Measurements from ENCODE around the gene SCUBE1.

Gene SCUBE1

DNA sequence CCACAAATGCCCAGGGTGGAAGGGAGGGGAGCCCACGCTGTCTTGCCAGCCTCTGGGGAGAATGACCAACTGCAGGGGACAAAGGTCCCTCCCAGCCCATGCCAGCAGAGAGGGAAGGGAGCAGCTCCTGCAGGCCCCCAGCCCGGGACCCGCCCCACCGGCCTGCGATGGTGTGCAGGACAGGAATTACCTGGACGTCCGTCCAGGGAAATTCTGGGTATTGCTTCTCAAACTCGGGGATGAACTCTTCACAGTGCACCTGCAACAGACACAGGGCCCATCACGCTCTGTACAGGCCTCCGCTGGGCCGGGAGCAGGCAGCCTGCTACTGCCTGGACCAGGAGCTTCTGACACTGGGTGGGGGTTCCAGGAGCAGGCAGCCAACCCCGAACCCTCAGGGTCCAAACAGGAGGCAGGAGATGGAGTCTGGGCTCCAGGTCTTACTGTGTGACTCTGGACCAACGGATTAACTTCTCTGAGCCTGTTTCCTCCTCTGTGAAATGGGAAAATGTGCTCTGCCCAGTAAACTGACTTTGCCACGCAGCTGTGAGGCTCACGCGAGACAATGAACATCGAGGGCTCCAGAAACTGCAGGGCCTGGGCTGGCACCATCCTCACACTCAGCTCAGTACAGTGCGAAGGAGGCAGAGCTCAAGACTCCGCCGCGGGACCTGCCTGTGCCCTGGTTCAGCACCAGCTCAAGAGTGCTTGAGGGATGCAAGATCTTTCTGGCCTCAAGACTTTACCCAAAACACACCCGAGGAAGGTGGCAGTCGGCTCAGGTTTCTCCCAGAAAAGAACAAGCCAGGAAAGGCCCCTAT is 173.7 kb downstream of the SCUBE1 start:
- Histone ChIP-seq H3K36me3 (ENCODE audit: control insufficient read depth, insufficient read depth, low read length) (peaks cover 51% of the 10 kb centered on the region), H3K9me3 (ENCODE audit: control insufficient read depth, insufficient read depth, low read length) (no peaks in the 10 kb centered on the region), H3K27ac (ENCODE audit: low read length) (no peak overlapping the region), H3K4me3 (ENCODE audit: low read length) (no peak overlapping the region), H3K27me3 (ENCODE audit: control insufficient read depth, insufficient read depth, low read length) (no peaks in the 10 kb centered on the region), H3K4me1 (ENCODE audit: control insufficient read depth, insufficient read depth, low read length) (no peaks in the 10 kb centered on the region)
- DNase-seq (ENCODE audit: low read depth, low spot score) = no peak
- no CpG with 5 or more reads among the region's 23 CpGs for WGBS (ENCODE audit: insufficient coverage, insufficient read length)

DNA sequence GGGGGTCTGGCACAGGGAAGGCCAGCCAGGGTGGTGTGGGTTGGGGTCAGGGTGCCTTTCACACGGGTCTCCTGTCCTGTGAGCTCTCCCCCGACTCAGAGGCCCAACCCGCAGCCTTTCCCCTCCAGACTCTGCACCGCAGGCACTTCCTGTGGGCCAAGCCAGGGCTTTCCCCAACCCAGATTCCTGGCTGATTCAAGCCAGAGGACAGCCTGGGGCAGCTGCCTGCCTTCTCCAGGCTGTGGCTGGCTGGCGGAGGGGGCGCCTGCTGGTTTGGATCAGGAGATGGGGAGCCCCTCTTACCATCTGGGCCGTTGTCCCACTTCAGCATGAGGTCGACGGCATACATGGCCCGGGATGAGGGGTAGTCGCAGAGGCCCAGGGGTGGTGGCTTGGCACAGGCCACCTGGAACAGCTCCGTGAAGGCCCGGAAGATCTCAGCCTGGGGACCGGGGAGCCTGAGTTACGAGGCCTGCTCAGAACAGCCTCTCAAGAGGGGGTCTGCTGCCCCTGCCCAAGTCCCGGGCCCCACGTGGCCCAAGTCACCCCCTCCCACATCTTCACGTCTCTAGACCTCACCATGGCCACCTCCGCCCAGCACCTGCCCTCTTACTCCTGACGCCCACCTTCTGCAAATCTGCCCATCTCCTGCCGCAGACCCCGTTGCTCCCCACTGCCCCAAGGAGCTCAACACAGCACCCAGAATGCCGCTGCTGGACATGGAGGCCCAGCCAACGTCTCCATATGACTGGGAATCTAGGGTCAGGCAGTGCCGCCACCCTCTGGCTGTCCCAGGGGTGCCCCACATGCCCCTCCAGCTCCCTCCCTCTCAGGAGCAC is 174.5 kb downstream of the SCUBE1 start:
- no peak overlapping the region for H3K4me3 ChIP-seq (ENCODE audit: low read length)
- peaks cover 43% of the 10 kb centered on the region for H3K36me3 ChIP-seq (ENCODE audit: control insufficient read depth, insufficient read depth, low read length)
- H3K4me1 ChIP-seq (ENCODE audit: control insufficient read depth, insufficient read depth, low read length) = no peaks in the 10 kb centered on the region
- no peak overlapping the region for H3K27ac ChIP-seq (ENCODE audit: low read length)
- H3K27me3 ChIP-seq (ENCODE audit: control insufficient read depth, insufficient read depth, low read length) = no peaks in the 10 kb centered on the region
- DNase-seq (ENCODE audit: low read depth, low spot score) = no peak
- WGBS (ENCODE audit: insufficient coverage, insufficient read length) = no CpG with 5 or more reads among the region's 25 CpGs
- H3K9me3 ChIP-seq (ENCODE audit: control insufficient read depth, insufficient read depth, low read length) = no peaks in the 10 kb centered on the region

DNA sequence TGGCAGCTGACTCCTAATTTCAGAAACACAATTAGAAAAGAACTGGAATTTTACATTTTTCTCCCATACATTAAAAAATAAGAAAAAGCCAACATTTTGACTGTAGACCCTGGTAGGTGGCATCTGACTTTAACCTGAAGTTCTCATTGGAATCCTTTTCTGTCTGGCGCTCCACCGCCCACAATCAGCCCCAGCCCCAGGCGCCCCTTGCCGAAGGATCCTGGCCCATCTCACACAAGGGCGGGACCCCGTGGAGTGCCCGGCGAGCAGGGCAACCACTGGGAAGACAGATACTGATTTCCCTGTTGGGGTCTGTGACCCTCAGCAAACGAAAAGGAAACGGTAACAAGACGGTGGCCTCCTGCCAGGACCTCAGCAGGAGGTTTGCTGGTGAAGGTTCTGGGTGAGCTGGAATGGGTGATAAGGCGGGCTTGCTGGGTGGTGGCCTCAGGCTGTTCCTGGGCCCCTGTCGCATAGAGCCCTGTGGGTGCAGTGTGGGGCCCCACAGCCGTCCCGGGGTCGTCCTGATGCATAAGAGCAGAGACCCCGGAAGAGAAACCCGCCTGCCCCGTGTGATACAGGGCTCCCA is 176.1 kb downstream of the SCUBE1 start:
- Histone ChIP-seq H3K27me3 (ENCODE audit: control insufficient read depth, insufficient read depth, low read length) (no peaks in the 10 kb centered on the region), H3K4me3 (ENCODE audit: low read length) (no peak overlapping the region), H3K36me3 (ENCODE audit: control insufficient read depth, insufficient read depth, low read length) (peaks cover 33% of the 10 kb centered on the region), H3K4me1 (ENCODE audit: control insufficient read depth, insufficient read depth, low read length) (no peaks in the 10 kb centered on the region), H3K27ac (ENCODE audit: low read length) (no peak overlapping the region), H3K9me3 (ENCODE audit: control insufficient read depth, insufficient read depth, low read length) (no peaks in the 10 kb centered on the region)
- no peak for DNase-seq (ENCODE audit: low read depth, low spot score)
- no CpG with 5 or more reads among the region's 19 CpGs for WGBS (ENCODE audit: insufficient coverage, insufficient read length)

GRCh38 chr22:43166132-43166930 is 176.8 kb downstream of the SCUBE1 start:
- no peak overlapping the region for H3K27ac ChIP-seq (ENCODE audit: low read length)
- H3K4me3 ChIP-seq (ENCODE audit: low read length) = no peak overlapping the region
- H3K9me3 ChIP-seq (ENCODE audit: control insufficient read depth, insufficient read depth, low read length) = no peaks in the 10 kb centered on the region
- WGBS (ENCODE audit: insufficient coverage, insufficient read length) = no CpG with 5 or more reads among the region's 23 CpGs
- H3K27me3 ChIP-seq (ENCODE audit: control insufficient read depth, insufficient read depth, low read length) = no peaks in the 10 kb centered on the region
- H3K4me1 ChIP-seq (ENCODE audit: control insufficient read depth, insufficient read depth, low read length) = no peaks in the 10 kb centered on the region
- peaks cover 26% of the 10 kb centered on the region for H3K36me3 ChIP-seq (ENCODE audit: control insufficient read depth, insufficient read depth, low read length)
- no peak for DNase-seq (ENCODE audit: low read depth, low spot score)

DNA sequence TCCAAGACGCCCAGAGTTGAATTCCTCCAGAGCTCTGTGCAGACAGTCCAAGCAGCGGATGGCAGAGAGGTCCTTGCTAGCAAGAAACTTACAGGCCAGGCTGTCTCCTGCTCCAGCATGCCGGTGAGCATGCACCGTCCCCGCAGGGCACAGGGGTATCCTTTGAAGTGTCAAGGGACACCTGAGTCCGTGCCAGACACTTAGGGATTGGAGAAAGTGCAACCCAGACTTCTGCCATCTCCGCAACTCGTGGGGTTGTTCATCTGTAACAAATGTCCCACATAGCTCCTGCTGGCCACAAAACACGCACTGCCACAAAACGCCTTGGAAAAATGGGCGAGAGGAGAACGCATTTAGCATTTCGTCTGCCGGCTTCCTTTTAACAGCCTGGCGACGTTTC is 178.5 kb downstream of the SCUBE1 start:
- no peaks in the 10 kb centered on the region for H3K9me3 ChIP-seq (ENCODE audit: control insufficient read depth, insufficient read depth, low read length)
- no CpG with 5 or more reads among the region's 16 CpGs for WGBS (ENCODE audit: insufficient coverage, insufficient read length)
- no peak overlapping the region for H3K4me3 ChIP-seq (ENCODE audit: low read length)
- peaks cover 18% of the 10 kb centered on the region for H3K36me3 ChIP-seq (ENCODE audit: control insufficient read depth, insufficient read depth, low read length)
- no peaks in the 10 kb centered on the region for H3K4me1 ChIP-seq (ENCODE audit: control insufficient read depth, insufficient read depth, low read length)
- no peaks in the 10 kb centered on the region for H3K27me3 ChIP-seq (ENCODE audit: control insufficient read depth, insufficient read depth, low read length)
- DNase-seq (ENCODE audit: low read depth, low spot score) = no peak
- H3K27ac ChIP-seq (ENCODE audit: low read length) = no peak overlapping the region

DNA sequence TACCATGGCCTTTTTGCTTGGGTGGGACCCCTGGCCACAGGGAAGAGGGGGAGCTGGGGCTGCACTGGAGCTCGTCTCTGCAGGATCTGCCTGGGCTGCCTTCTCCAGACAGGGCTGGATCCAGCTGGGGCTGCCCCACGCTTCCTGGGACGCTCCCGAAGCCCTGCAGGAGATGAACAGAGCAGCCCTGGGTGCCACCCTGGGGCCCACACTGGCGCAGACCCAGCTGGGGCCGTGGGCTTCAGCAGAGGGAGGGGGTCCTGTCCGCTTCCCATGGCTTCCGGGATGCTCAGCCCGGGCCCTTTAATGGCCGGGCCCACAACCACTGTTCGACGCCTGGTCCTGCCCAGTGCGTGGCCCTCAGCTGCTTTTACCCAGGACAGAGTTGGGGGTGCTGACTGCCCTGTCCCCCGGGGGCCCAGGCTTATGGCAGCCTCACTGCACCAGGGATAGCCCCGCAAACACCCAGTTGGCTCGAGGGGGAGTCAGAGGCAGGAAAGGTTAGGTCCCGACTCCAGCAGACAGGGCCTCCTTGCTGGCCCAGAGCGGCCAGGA is 179.9 kb downstream of the SCUBE1 start:
- H3K36me3 ChIP-seq (ENCODE audit: control insufficient read depth, insufficient read depth, low read length) = peaks cover 11% of the 10 kb centered on the region
- no CpG with 5 or more reads among the region's 18 CpGs for WGBS (ENCODE audit: insufficient coverage, insufficient read length)
- no peaks in the 10 kb centered on the region for H3K27me3 ChIP-seq (ENCODE audit: control insufficient read depth, insufficient read depth, low read length)
- no peaks in the 10 kb centered on the region for H3K4me1 ChIP-seq (ENCODE audit: control insufficient read depth, insufficient read depth, low read length)
- H3K27ac ChIP-seq (ENCODE audit: low read length) = no peak overlapping the region
- no peak overlapping the region for H3K4me3 ChIP-seq (ENCODE audit: low read length)
- no peak for DNase-seq (ENCODE audit: low read depth, low spot score)
- no peaks in the 10 kb centered on the region for H3K9me3 ChIP-seq (ENCODE audit: control insufficient read depth, insufficient read depth, low read length)

GRCh38 chr22:43162412-43163150 is 180.6 kb downstream of the SCUBE1 start:
- WGBS (ENCODE audit: insufficient coverage, insufficient read length) = no CpG with 5 or more reads among the region's 24 CpGs
- H3K36me3 ChIP-seq (ENCODE audit: control insufficient read depth, insufficient read depth, low read length) = peaks cover 4% of the 10 kb centered on the region
- no peaks in the 10 kb centered on the region for H3K4me1 ChIP-seq (ENCODE audit: control insufficient read depth, insufficient read depth, low read length)
- H3K9me3 ChIP-seq (ENCODE audit: control insufficient read depth, insufficient read depth, low read length) = no peaks in the 10 kb centered on the region
- no peak overlapping the region for H3K4me3 ChIP-seq (ENCODE audit: low read length)
- H3K27me3 ChIP-seq (ENCODE audit: control insufficient read depth, insufficient read depth, low read length) = no peaks in the 10 kb centered on the region
- H3K27ac ChIP-seq (ENCODE audit: low read length) = no peak overlapping the region
- DNase-seq (ENCODE audit: low read depth, low spot score) = no peak

GRCh38 chr22:43160497-43161126 is 182.6 kb downstream of the SCUBE1 start:
- H3K9me3 ChIP-seq (ENCODE audit: control insufficient read depth, insufficient read depth, low read length) = no peaks in the 10 kb centered on the region
- WGBS (ENCODE audit: insufficient coverage, insufficient read length) = no CpG with 5 or more reads among the region's 8 CpGs
- no peak overlapping the region for H3K27ac ChIP-seq (ENCODE audit: low read length)
- no peaks in the 10 kb centered on the region for H3K36me3 ChIP-seq (ENCODE audit: control insufficient read depth, insufficient read depth, low read length)
- no peaks in the 10 kb centered on the region for H3K4me1 ChIP-seq (ENCODE audit: control insufficient read depth, insufficient read depth, low read length)
- DNase-seq (ENCODE audit: low read depth, low spot score) = no peak
- no peak overlapping the region for H3K4me3 ChIP-seq (ENCODE audit: low read length)
- H3K27me3 ChIP-seq (ENCODE audit: control insufficient read depth, insufficient read depth, low read length) = no peaks in the 10 kb centered on the region

- Histone ChIP-seq H3K36me3 (ENCODE audit: control insufficient read depth, insufficient read depth, low read length) (no peaks in the 10 kb centered on the region), H3K9me3 (ENCODE audit: control insufficient read depth, insufficient read depth, low read length) (no peaks in the 10 kb centered on the region), H3K4me3 (ENCODE audit: low read length) (no peak overlapping the region), H3K4me1 (ENCODE audit: control insufficient read depth, insufficient read depth, low read length) (no peaks in the 10 kb centered on the region), H3K27ac (ENCODE audit: low read length) (no peak overlapping the region), H3K27me3 (ENCODE audit: control insufficient read depth, insufficient read depth, low read length) (no peaks in the 10 kb centered on the region)
- WGBS (ENCODE audit: insufficient coverage, insufficient read length) = no CpG with 5 or more reads among the region's 18 CpGs
- no peak for DNase-seq (ENCODE audit: low read depth, low spot score)
These were observed 183.5 kb downstream of the SCUBE1 start for GRCh38 chr22:43159484-43160178.

All from iPS DF 6.9 (cell line).